Kasumi-1 (cell line): ENCODE data around the gene KHDRBS1.
A peak's percentile ranks its signal among the peaks of the same experiment; 100 is the strongest.
"Not testable (repeated sequence)": the region's sequence is repeated elsewhere in the genome, so short reads cannot be mapped to it uniquely, and the experiment has no call there.

Experiments used
- DNase-seq, 2 experiments: peaks; one replicate each; lab custom pipeline; 2025; lab: John Stamatoyannopoulos, UW

KHDRBS1 gene

GRCh38 chr1:32014199-32014947 is 705 bp downstream of the KHDRBS1 start:
- peak; percentile 20 to 48 for DNase-seq

GRCh38 chr1:32014948-32015273 is 1.2 kb downstream of the KHDRBS1 start:
- peak in 1 of 2 experiments; percentile 16 for DNase-seq

GRCh38 chr1:32020339-32020738 is 6.7 kb downstream of the KHDRBS1 start:
- no peak for DNase-seq

- DNase-seq: not testable (repeated sequence)
Observed at GRCh38 chr1:32021574-32022018, 7.9 kb downstream of the KHDRBS1 start.

- DNase-seq: no peak
Observed at GRCh38 chr1:32023351-32023750, 9.7 kb downstream of the KHDRBS1 start.

- DNase-seq: no peak
Observed at GRCh38 chr1:32025515-32025914, 11.8 kb downstream of the KHDRBS1 start.

- no peak for DNase-seq
Observed at GRCh38 chr1:32028746-32029145, 15.1 kb downstream of the KHDRBS1 start.

- no peak for DNase-seq
Observed at GRCh38 chr1:32031578-32032274, 18.1 kb downstream of the KHDRBS1 start.

GRCh38 chr1:32032275-32032615 is 18.6 kb downstream of the KHDRBS1 start:
- DNase-seq: no peak

GRCh38 chr1:32035119-32035518 is 21.5 kb downstream of the KHDRBS1 start:
- DNase-seq: no peak

- DNase-seq: no peak
Observed at GRCh38 chr1:32040711-32041110, 27.0 kb downstream of the KHDRBS1 start.

GRCh38 chr1:32042330-32042729 is 28.7 kb downstream of the KHDRBS1 start:
- no peak for DNase-seq

GRCh38 chr1:32044234-32044633 is 30.6 kb downstream of the KHDRBS1 start:
- no peak for DNase-seq

GRCh38 chr1:32045772-32046171 is 32.1 kb downstream of the KHDRBS1 start:
- DNase-seq: peak; percentile 43 to 51

- DNase-seq: no peak
Observed at GRCh38 chr1:32047701-32048100, 34.0 kb downstream of the KHDRBS1 start.

GRCh38 chr1:32048440-32048839 is 34.8 kb downstream of the KHDRBS1 start:
- no peak for DNase-seq

GRCh38 chr1:32051706-32052105 is 38.0 kb downstream of the KHDRBS1 start:
- DNase-seq: no peak

- DNase-seq: no peak
Observed at GRCh38 chr1:32052887-32053286, 39.2 kb downstream of the KHDRBS1 start.

GRCh38 chr1:32055416-32055815 is 41.7 kb downstream of the KHDRBS1 start:
- DNase-seq: peak; percentile 71 to 85

- DNase-seq: no peak
Observed at GRCh38 chr1:32056598-32056997, 42.9 kb downstream of the KHDRBS1 start.

- no peak for DNase-seq
Observed at GRCh38 chr1:32060914-32061313, 47.2 kb downstream of the KHDRBS1 start.

- DNase-seq: no peak
Observed at GRCh38 chr1:32062867-32063230, 49.2 kb downstream of the KHDRBS1 start.

- DNase-seq: peak; percentile 64 to 87
Observed at GRCh38 chr1:32063261-32063681, 49.6 kb downstream of the KHDRBS1 start.
